Epidermal melanocyte (primary cell): ENCODE results near the gene ATP5PO.

Experiments used
- DNase-seq: peaks from one replicate; pipeline ENCODE4 v3.0.0; 2011; ENCODE audit warnings: low spot score; ENCODE audit not compliant: insufficient read length

Gene ATP5PO

GRCh38 chr21:33901412-33902288 lies 14.0 kb downstream of the ATP5PO start:
- no peak for DNase-seq

GRCh38 chr21:33899199-33899598 lies 16.4 kb downstream of the ATP5PO start:
- no peak for DNase-seq

GRCh38 chr21:33898586-33898985 lies 17.0 kb downstream of the ATP5PO start:
- no peak for DNase-seq

GRCh38 chr21:33897739-33898138 lies 17.9 kb downstream of the ATP5PO start:
- no peak for DNase-seq

- DNase-seq: no peak
Observed at GRCh38 chr21:33897098-33897497, 18.5 kb downstream of the ATP5PO start.

DNA sequence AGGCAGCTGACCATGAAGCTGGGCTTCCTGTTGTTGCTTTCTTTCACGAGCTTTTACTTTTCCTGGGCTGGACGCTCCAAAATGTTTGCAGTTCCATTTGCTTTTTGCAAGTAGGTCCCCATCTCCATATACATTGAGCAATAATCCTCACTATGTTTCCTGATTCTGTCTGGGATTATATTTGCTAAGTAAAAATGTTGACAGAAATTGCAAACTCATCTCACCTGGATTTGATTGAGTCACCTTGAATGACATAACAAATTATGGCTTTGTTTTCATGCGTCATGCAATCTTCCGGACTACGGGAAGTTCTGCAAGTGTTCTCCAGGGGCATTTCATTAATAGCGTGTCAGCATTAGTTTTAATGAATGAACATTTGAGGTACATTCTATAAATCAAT lies 18.9 kb downstream of the ATP5PO start:
- DNase-seq: no peak

GRCh38 chr21:33895356-33895755 lies 20.2 kb downstream of the ATP5PO start:
- no peak for DNase-seq

GRCh38 chr21:33894736-33895288 lies 20.8 kb downstream of the ATP5PO start:
- DNase-seq: peak; percentile 67

GRCh38 chr21:33893917-33894316 lies 21.7 kb downstream of the ATP5PO start:
- DNase-seq: no peak

GRCh38 chr21:33892853-33893252 lies 22.8 kb downstream of the ATP5PO start:
- no peak for DNase-seq

DNA sequence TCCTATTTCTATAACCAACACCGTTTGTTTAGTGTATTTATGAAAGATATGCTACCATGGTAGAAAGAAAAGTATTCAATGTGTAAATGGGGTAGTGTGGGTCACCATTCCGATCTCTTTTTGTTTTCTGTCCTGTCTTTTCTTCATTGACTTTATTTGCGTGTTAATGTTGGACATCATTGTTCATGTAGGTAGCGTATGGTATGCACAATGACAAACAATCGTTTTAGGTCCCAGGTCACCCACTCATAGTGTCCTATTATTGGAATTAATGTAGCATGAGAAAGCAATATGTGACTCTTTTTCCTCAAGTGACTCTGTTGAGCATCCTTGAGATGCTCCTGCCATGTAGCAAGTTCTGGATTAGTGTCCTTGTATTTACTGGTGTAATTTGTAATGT lies 25.4 kb downstream of the ATP5PO start:
- DNase-seq: no peak

GRCh38 chr21:33886321-33886720 lies 29.3 kb downstream of the ATP5PO start:
- no peak for DNase-seq

- no peak for DNase-seq
Observed at GRCh38 chr21:33885172-33885514, 30.5 kb downstream of the ATP5PO start.

DNA sequence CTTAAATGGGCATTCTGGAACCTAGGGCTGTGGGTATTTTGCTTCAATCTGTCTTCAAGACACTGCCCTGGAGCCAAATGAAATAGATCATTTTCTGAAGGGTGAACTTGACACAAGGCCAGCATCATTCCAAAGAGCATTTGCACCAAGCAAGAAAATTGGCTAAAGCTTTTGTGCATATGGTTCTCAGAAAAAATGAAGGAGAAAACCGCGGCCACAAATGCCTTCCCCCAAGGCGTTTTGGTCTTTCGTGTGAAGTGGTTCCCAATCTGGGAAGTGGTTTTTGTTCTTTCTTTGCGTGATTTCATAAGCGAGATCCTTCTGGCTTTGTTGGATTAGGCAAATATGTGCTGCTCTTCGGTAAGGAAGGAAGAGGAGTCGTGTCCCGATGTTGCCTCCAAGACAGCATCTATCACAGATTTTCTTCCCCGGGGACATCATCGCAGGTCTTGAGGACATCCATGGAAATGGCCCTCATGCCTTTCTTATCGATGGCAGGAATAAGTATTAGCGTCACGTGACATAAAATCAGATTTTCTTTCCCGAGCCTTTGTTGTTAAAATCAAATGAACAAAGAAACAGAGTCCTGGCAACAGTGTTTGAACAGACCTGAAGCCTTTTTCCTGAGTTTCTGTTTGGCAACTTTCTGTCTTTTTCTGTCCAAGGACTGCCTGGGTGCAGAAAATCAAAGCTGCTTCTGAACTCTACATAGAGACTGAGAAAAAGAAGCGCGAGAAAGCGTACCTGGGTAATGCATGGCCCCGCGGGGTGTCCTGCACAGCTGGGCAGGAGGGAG lies 31.0 kb downstream of the ATP5PO start:
- peak; percentile 90 for DNase-seq

DNA sequence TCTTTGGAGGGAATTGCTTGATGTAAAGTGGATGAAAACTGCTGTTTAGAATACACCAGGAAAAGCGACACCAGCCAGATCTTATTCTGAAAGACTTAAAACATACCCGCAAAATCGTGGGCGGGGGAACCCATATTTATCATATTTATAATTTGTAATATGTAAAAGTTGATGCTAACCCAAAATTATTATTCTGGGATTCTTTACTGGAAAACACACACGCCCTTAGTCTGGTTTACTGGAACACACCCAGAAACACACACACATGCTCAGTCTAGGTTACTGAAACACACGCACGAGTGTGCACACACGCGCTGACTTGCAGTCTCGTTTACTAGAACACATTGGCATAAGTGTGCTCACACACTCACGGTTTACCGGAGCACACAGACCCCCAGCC lies 32.5 kb downstream of the ATP5PO start:
- no peak for DNase-seq

DNA sequence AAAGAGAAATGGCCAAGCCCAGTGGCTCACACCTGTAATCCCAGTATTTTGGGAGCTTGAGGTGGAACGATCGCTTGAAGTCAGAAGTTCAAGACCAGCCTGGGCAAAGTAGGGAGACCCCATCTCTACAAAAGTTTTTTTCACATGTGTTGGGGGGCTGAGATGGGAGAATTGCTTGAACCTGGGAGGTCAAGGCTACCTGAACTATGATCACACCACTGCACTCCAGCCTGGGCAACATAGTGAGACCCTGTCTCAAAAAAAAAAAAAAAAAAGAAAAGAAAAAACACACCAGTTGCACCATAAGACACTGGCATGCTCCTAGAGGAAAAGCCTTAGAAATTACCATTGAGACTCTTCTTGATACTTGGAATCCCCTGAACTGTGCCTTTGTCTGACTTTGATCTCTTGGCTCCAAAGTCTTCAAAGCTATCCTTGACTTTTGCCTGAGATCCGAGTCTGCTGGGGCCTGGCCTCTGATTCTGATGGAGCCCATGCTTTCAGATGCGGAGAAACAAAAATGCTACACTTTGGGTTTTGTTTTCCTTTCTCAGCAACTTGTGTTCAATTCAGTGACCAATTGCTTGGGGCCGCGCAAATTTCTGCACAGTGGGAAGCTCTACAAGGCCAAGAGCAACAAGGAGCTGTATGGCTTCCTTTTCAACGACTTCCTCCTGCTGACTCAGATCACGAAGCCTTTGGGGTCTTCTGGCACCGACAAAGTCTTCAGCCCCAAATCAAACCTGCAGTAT lies 33.7 kb downstream of the ATP5PO start:
- no peak for DNase-seq

GRCh38 chr21:33880626-33881025 lies 35.0 kb downstream of the ATP5PO start:
- DNase-seq: no peak

DNA sequence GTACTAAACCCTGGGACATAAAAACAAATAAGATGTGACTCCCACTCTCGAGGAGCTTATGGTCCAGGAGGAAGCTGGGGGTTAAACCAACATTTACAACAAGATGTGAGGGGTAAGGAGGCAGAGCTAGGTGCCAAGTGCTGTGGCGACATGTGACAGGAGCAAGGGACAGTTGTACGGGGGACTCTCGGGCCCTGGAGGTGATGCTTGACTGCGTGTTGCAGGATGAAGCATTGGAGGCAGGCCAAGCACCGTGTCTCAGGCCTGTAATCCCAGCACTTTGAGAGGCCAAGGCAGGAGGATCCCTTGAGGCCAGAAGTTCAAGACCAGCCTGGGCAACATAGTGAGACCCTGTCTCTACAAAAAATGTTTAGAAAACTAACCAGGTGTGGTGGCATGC lies 36.8 kb downstream of the ATP5PO start:
- no peak for DNase-seq

DNA sequence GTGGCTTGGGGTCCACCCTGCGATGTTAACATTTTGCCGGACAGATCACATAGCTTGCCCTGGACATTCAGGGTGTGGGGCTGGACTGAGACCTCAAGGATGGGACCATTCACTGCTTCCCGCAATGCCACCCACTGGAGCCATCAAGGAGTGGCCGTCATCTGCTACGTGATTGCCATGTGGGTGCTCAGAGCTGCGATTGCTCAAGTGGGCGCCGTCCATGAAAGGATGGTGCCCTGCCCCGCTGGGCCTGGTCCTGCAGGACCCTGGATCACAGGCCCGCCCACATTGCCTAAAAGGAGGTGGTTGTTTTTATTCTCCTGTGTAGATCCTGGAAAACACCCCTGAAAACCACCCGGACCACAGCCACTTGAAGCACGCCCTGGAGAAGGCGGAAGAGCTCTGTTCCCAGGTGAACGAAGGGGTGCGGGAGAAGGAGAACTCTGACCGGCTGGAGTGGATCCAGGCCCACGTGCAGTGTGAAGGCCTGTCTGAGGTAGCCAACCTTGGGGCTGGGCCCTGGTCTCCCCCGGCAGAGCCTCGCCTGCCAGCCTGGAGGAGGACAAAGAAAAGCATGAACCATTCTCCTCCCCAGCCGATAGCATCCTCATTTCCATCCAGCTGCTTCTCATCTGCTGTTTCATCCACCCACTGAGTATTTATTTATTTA lies 40.4 kb downstream of the ATP5PO start:
- DNase-seq: no peak

DNA sequence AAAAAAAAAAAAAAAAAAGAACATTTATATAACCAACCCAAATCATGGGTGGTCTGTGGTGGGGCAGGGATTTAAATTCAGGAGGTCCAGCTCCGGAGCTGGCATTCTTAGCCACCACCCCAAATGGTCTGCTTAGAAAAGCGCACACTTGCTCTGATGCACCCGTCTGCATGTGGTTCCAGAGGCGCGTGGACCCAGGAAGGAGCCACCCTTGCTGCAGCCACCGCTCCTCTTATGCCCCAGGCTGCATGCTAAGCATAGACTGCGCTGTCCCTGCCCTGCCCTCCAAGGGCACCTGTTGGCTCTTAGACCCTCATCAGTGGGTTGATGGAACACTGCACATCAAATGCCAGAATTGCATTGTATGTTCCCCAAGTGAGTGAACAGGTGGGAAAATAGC lies 41.4 kb downstream of the ATP5PO start:
- DNase-seq: no peak

DNA sequence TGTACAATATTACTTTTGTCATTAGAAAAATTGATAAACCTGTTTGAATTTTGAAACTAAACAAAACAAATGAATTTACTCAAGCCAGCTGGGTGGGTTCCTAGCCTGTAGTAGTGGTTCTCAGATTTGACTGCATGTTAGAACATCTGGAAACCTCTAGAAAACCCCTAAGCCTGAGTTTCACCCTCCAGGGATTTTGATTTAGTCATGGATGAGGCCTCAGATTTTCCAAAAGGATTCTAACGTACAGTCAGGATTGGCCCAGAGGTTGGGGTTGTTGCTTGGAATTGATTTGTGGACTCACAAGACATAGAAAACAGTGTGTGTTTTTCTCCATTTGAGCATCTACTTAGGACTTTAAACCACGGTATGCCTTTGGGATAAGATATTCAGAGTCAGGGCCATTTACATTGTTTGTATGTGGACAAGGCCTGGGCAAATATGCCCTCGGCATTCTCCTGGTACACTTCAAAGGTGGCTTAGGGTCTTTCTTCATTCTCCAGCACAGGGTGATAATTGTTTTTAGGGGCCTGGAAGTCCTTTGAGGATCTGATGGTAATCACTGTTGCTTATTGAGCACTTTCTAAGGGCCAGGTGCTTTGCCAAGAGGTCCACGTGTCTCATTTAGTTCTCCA lies 42.6 kb downstream of the ATP5PO start:
- DNase-seq: no peak
